GM18873 (cell line): ENCODE results near the gene COL25A1.
"Not testable (repeated sequence)": the region's sequence is repeated elsewhere in the genome, so short reads cannot be mapped to it uniquely, and the experiment has no call there.

Experiments used
- ATAC-seq: cut with Tn5 transposase; IDR thresholded peaks from one replicate; pipeline ENCODE4 v1.9.1; 2021; ENCODE audit warnings: mild to moderate bottlenecking, moderate library complexity, moderate number of reproducible peaks; ENCODE audit not compliant: unreplicated experiment, low FRiP score

COL25A1 gene

GRCh38 chr4:109076709-109077108 lies 225.7 kb downstream of the COL25A1 start:
- ATAC-seq: not testable (repeated sequence)

- ATAC-seq: no peak
These were observed 226.8 kb downstream of the COL25A1 start for GRCh38 chr4:109075621-109076020.

DNA sequence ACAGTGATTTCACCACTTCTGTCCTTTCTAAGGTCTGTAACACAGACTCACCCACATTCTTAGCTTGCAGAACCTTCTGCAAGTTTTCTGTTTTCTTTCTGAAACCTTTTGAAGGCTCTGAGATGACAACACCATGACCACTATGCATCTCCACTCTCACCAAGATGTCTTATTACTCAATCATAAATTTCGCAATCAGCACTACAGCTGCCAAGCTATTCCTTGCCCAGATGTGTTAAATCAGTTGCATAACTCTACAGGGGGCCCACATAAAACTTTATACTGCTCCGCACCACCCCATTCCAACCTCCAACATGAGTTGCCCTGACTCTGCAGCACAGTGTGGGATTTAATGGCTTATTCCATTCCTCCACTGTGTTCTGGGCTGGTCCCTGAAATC lies 229.9 kb downstream of the COL25A1 start:
- ATAC-seq: no peak

DNA sequence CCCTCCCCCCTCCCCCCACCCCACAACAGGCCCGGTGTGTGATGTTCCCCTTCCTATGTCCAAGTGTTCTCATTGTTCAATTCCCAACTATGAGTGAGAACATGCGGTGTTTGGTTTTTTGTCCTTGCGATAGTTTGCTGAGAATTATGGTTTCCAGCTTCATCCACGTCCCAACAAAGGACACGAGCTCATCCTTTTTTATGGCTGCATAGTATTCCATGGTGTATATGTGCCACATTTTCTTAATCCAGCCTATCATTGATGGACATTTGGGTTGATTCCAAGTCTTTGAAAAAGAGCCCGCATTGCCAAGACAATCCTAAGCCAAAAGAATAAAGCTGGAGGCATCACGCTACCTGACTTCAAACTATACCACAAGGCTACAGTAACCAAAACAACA lies 231.8 kb downstream of the COL25A1 start:
- not testable (repeated sequence) for ATAC-seq

- no peak for ATAC-seq
These were observed 234.8 kb downstream of the COL25A1 start for GRCh38 chr4:109067508-109068235.

DNA sequence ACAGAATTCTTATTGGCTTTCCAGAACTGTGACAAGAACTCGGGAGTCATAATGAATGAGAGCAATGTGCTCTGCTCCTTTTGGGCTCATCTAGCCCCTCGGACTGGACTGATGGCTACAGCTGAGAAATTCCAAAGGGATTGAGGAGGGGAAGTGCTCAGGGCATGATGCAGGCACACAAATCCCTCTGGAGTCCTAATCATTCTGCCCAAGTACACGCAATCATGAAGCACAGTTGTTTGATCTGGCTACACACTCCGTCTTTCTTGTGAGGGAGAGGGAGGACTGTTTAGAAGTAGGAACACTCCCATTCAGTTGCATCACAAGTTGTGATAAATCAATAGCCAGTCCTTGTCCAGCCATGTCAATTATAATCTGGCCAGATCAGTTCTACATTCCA lies 237.5 kb downstream of the COL25A1 start:
- ATAC-seq: no peak

- ATAC-seq: no peak
These were observed 249.2 kb downstream of the COL25A1 start for GRCh38 chr4:109053257-109053656.

GRCh38 chr4:109052821-109053220 lies 249.6 kb downstream of the COL25A1 start:
- ATAC-seq: no peak

DNA sequence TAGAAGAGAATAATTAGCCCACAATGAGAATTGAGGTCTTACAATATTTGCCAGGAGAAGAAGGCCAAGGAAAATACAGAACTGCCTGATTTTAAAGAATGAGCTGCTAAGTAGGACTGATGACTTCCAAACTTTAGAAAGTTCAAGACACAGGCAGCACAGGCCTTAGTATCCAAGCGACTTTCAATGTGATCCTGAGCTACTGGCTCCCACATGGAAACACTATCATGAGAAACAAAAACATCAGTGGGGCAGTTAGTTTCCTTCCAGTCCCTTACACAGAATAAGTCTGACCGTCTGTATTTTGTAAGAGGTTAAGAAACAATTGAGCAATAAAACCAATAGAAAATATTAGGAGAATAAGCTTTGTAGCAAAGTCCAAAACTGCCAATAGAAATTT lies 251.4 kb downstream of the COL25A1 start:
- no peak for ATAC-seq

- ATAC-seq: no peak
These were observed 252.5 kb downstream of the COL25A1 start for GRCh38 chr4:109049926-109050325.

- no peak for ATAC-seq
These were observed 255.8 kb downstream of the COL25A1 start for GRCh38 chr4:109046471-109047201.

DNA sequence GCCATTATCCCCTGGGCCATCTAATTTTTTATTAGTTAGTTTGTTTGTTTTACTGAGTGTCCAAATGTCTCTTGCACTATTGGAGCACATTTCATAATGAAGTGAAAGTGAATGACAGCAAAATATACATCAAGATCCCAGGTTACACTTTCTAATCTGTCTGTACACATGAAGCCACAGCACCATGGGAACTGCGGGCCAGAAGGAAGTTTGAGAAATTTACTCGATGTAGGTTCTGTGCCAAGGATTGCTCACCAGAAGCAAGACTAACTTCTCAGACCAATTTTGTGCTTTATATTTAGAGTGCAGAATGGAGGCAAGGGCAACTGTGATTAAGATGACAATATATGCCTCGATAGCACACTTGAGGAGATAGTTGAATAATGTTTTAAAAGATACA lies 258.0 kb downstream of the COL25A1 start:
- no peak for ATAC-seq

DNA sequence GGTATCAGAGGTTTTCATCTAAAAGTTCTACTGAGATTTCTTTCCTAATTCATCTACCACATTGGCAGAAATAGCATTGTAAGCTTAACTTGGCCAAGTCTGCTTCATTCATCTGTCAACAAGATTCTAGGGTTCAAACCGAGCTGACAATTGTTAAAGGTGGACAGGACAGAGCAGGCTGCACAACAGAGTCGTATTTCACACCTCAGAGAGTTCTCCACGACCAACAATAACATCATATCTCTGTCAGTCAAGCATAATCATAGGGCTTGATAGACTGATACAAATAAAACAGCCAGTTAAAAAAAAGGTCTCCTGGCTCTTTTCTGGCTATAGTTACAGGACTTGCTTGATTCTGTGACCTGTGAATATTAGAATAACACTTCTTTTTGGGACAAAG lies 259.2 kb downstream of the COL25A1 start:
- ATAC-seq: no peak

DNA sequence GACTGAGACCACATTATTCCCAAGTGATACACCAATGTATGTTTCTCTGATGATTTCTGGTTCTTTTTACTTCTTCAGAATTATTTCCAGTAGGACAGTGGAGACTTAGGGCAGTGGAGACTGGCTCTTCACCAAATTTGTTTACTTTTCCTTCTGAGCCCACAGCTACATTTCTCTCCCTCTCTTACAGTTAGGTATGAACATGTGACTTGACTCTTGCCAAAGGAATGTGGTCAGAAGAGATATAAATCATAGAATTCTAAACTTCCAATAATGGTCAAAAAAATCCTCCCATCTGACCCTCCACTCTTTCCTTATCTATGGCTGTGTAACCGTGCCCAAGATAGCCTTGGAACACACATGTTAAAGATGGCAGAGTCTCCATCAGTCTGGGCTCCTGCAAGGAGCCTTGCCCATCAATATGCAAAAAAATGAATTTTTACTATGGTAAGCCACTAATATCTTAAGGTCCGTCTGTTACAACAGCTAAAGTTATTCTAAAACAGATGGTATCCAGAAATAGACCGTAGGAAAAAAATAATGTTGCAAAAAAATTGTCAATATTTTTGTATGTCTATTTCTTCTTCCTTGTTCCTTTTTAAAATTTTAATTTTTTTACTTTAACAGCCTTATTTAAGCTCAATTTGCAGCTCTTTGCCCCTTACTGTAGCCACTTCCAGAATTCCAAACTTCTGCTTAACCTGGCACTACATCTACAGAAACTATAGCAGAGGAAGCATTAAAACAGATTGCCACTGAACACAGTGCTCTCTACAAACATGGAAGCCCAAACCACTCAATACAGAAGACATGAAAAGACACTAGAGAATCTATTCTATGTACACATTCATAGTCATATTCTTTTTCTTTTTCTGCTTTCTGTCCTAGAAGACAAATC lies 260.7 kb downstream of the COL25A1 start:
- no peak for ATAC-seq

GRCh38 chr4:109040441-109040840 lies 262.0 kb downstream of the COL25A1 start:
- no peak for ATAC-seq

- ATAC-seq: no peak
These were observed 265.4 kb downstream of the COL25A1 start for GRCh38 chr4:109037026-109037425.

DNA sequence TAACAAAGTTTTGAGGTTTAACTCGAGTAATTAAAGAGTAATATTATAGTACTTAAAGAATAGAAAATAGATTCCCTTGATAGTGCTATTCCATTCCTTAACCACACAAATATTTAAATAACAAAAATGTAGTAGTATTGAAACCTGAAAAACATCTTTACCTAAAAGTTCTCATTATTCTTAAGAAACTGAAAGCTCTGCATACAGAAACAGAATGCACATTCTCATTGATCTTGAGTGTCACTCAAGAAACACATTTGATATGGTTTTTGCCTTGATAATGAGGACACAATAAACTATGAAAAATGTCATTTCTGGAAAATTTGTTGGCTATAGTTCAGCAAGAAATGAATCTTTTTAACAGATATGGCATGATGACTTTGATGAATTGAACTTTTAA lies 268.5 kb downstream of the COL25A1 start:
- no peak for ATAC-seq

DNA sequence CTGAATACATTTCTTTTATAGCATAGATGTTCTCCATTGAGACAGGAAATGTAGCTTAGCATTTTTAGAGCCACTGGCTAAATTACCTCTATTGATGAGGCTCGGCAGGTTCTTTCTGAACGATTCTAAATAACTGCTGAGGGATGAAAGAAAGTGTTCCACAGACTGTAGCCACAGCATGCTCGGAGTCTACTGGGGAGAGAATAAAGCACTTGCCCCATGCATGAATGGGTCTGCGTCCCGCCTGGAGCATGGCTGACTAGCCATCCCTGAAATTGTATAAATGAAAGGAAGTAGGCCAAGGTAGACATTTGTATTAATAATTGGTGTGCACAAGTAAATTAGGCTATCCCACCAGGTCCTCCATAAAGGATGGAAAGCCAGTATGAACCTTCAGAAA lies 269.8 kb downstream of the COL25A1 start:
- ATAC-seq: no peak

- ATAC-seq: no peak
These were observed 272.5 kb downstream of the COL25A1 start for GRCh38 chr4:109029987-109030386.

DNA sequence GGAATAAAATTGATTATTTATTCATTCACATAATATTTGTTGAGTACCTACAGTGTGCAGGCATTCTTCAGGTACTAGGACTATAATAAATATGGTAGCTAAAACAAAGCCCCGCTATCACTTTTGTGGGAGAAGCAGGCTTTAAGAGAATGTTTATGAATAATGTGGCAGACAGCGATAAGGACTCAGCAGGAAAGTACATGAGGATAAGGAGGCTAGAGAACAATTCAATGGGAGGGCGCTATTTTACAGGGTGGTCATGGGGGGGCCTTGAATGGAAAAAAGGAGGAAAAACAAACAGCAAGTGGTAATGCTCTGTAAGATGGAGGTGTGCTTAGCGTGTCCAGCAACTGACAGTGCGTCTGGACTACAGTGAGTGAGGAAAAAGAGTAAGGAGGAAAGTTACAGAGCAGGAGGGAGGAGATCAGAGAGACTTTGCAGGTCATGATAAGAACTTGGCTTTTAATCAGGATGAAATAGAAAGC lies 275.4 kb downstream of the COL25A1 start:
- no peak for ATAC-seq

- ATAC-seq: no peak
These were observed 275.9 kb downstream of the COL25A1 start for GRCh38 chr4:109026588-109026987.
